ENCODE measurements around the gene GNG8. TPM values are rescaled to one million over a fixed set of nuclear protein-coding genes. Genes with fewer than 3 reads are reported as not detected.

The GNG8 gene
- polyA plus RNA-seq, 1 of the 3 experiments (the other 2 are of a cell fraction) = not detected

- Histone ChIP-seq H3K4me1 (ENCODE audit: control insufficient read depth in 1 of 2, insufficient read depth in 2 of 2, low read depth in 1 of 2, low read length in 1 of 2) (peaks cover 17 to 66% of the 10 kb centered on the region in 2 experiments), H3K4me2 (peak overlapping the region; percentile 10; the same call in 1 of the 2 replicates), H3K9ac (no peak overlapping the region), H3K27ac (ENCODE audit: low read depth in 2 of 2, low read length in 1 of 2) (peak overlapping the region; percentile 22 to 96; a peak in 3 of 4 replicates), H3F3A (replicated peaks; ENCODE audit: insufficient read depth) (peaks cover under 1% of the 10 kb centered on the region), H3K79me2 (ENCODE audit: insufficient read depth) (no peaks in the 10 kb centered on the region), H4K20me1 (ENCODE audit: insufficient read depth) (no peaks in the 10 kb centered on the region), H3K4me3 (ENCODE audit: low read depth in 2 of 2, low read length in 1 of 2) (no peak overlapping the region), H3K36me3 (replicated peaks in 1 of 2; ENCODE audit: control insufficient read depth in 1 of 2, insufficient read depth in 2 of 2, low read length in 1 of 2) (no peaks in the 10 kb centered on the region), H3K9me3 (no peaks in the 10 kb centered on the region), H3K9me2 (no peaks in the 10 kb centered on the region), H3K27me3 (ENCODE audit: insufficient read depth) (no peaks in the 10 kb centered on the region), H2AFZ (ENCODE audit: low read depth) (peak overlapping the region; percentile 62; the same call in 1 of the 2 replicates)
- peak; percentile 77 for DNase-seq
- POLR2A ChIA-PET = interaction anchor here (1.0 to 9.6 kb wide), 12 partner anchors 9 to 626 kb away, joined by 3 to 100 read pairs (median 6); partner anchors contain the start of genes CALM3 and DACT3
- CTCF ChIA-PET = interaction anchor here (0.7 to 8.3 kb wide), 4 partner anchors 31 to 98 kb away, joined by 3 to 106 read pairs (median 4); partner anchors contain the start of gene DACT3
- WGBS (ENCODE audit: low lambda C conversion rate) = 91% methylated on average over 12 of the region's 14 CpGs
- TF ChIP-seq TCF12 (IDR thresholded peaks at IDR 0.05) (peak; percentile 71), FOXJ3 (CRISPR knock-in tag; IDR thresholded peaks at IDR 0.05) (peak; percentile 82), SIN3A (IDR thresholded peaks at IDR 0.05; ENCODE audit: borderline replicate concordance, low read depth, low read length) (no peak), MXI1 (IDR thresholded peaks at IDR 0.05; ENCODE audit: low read depth, low read length) (peak; percentile 16; the same call in 1 of the 2 replicates), NFIC (IDR thresholded peaks at IDR 0.05; ENCODE audit: borderline replicate concordance) (no peak), USF1 (IDR thresholded peaks at IDR 0.05; ENCODE audit: borderline replicate concordance, low read depth) (no peak), IRF3 (IDR thresholded peaks at IDR 0.05; ENCODE audit: low read depth, low read length) (no peak), GATA2 (CRISPR knock-in tag; IDR thresholded peaks at IDR 0.05) (peak; percentile 57; the same call in 1 of the 2 replicates), RCOR1 (IDR thresholded peaks at IDR 0.05; ENCODE audit: low read length) (peak; percentile 88), CHD2 (IDR thresholded peaks at IDR 0.05; ENCODE audit: low read length, partially characterized antibody) (peak; percentile 89), RXRA (IDR thresholded peaks at IDR 0.05; ENCODE audit: borderline replicate concordance, low read depth) (no peak), TAF1 (IDR thresholded peaks at IDR 0.05; ENCODE audit: borderline replicate concordance, low read depth, low read length) (no peak), TEAD4 (IDR thresholded peaks at IDR 0.05; ENCODE audit: borderline replicate concordance, insufficient read depth) (no peak), PBX3 (IDR thresholded peaks at IDR 0.05) (no peak), EP300 (IDR thresholded peaks at IDR 0.05; ENCODE audit: borderline replicate concordance in 1 of 2, low read depth in 1 of 2, low read length in 1 of 2) (peak in 1 of 2 experiments; percentile 95; a peak in 2 of 4 replicates), ELF1 (IDR thresholded peaks at IDR 0.05) (no peak), GABPA (IDR thresholded peaks at IDR 0.05; ENCODE audit: low read depth) (no peak), POLR2AphosphoS5 (IDR thresholded peaks at IDR 0.05; ENCODE audit: low read depth, low read length) (peak; percentile 45)
These were observed 5.3 kb downstream of the GNG8 start for GRCh38 chr19:46630586-46631205.
